ENCODE results near the gene DNAH6. TPM values are rescaled to one million over a fixed set of nuclear protein-coding genes. Genes with fewer than 3 reads are reported as not detected.
A peak's percentile ranks its signal among the peaks of the same experiment; 100 is the strongest.

The DNAH6 gene
- total and polyA plus RNA-seq, 2 of the 13 experiments (the other 11 are each of a cell fraction or from before 2014, with no cell fraction given) = 0.01 TPM; not detected in 1

DNA sequence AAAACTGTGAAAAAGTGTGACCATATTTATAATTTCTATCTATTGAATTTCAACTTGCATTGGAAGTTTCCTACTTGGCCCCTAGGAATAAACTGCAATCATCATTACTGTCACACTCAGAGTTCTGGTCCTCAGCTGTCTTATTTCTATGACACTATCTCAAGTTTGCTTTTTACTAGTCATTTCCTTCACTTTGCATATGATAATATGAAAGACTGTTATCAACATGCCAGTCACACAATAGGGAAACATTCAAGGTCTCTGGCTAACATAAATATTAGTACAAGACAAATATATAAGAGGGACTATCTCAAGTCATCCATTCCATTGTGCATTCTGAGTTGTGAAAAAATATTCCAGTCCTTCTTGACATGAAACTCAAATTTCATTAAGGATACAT, 28.7 kb downstream of the DNAH6 start:
- in situ Hi-C loops (cut with HindIII; ENCODE audit: extremely low pct_ligation_motif_present, low pct_unique_long_range_greater_than_20kb) (no loop called here), intact Hi-C loops (cut with micrococcal nuclease; ENCODE audit: unreplicated experiment) (no loop called here)
- Histone ChIP-seq H3K9ac (ENCODE audit: insufficient read depth, low read depth, low read length) (no peak overlapping the region), H2AFZ (ENCODE audit: low read length) (no peak overlapping the region), H3K9me3 (ENCODE audit: low read length) (no peaks in the 10 kb centered on the region), H3K79me2 (ENCODE audit: insufficient read depth, low read length) (no peaks in the 10 kb centered on the region), H3K4me3 (replicated peaks in 1 of 3; ENCODE audit: insufficient read depth in 1 of 3, low read depth in 2 of 3, low read length in 3 of 3) (no peak overlapping the region), H3K27ac (ENCODE audit: extremely low read length, insufficient read depth, low read length) (no peak overlapping the region), H3K4me2 (ENCODE audit: low read depth, low read length) (no peak overlapping the region), H3K27me3 (ENCODE audit: control insufficient read depth in 1 of 2, insufficient read depth in 2 of 2, low read length in 2 of 2) (no peaks in the 10 kb centered on the region), H3K36me3 (replicated peaks in 1 of 2; ENCODE audit: control insufficient read depth in 1 of 2, insufficient read depth in 2 of 2, low read length in 2 of 2) (no peaks in the 10 kb centered on the region), H3K4me1 (ENCODE audit: insufficient read depth, low read length) (no peaks in the 10 kb centered on the region), H4K20me1 (ENCODE audit: insufficient read depth, low read length) (no peaks in the 10 kb centered on the region)
- POLR2A ChIA-PET = no interaction called here
- no peak for TF ChIP-seq BCL6 (CRISPR knock-in tag; IDR thresholded peaks at IDR 0.05)
- CTCF ChIA-PET (ENCODE audit: low intra/inter-chr PET ratio, low total read pairs) = no interaction called here
- ATAC-seq (no peak), DNase-seq (ENCODE audit: low spot score) (no peak), FAIRE-seq (no peak)
- no TSS peak for BruUV-seq (replicated peaks)

DNA sequence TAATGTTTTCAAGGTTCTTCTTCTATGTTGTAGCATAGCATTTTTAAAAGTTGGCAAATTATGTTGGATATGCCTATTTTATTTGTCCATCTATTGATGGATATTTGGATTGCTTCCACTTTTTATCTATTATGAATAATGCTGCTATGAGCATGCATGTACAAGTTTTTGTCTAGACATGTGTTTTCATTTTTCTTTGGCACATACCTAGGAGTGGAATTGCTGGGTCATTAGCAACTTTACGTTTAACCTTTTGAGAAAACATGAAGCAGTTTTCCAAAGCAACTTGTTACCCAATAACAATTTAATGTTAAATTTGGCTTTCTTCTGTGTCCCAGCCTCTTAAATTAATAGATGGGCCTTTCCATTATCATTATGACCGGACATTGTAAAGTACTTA, 30.3 kb downstream of the DNAH6 start:
- BruUV-seq (replicated peaks) = no TSS peak
- 13% methylated on average over 2 of the region's 2 CpGs for WGBS (ENCODE audit: low lambda C conversion rate)
- H3K79me2 ChIP-seq (ENCODE audit: insufficient read depth, low read length) = no peaks in the 10 kb centered on the region
- FAIRE-seq = no peak
- no peak overlapping the region for H3K4me2 ChIP-seq (ENCODE audit: low read depth, low read length)
- no peak for ATAC-seq
- H3K27me3 ChIP-seq (ENCODE audit: control insufficient read depth in 1 of 2, insufficient read depth in 2 of 2, low read length in 2 of 2) = no peaks in the 10 kb centered on the region
- in situ Hi-C loops (cut with HindIII; ENCODE audit: extremely low pct_ligation_motif_present, low pct_unique_long_range_greater_than_20kb) (no loop called here), intact Hi-C loops (cut with micrococcal nuclease; ENCODE audit: unreplicated experiment) (no loop called here)
- no peaks in the 10 kb centered on the region for H3K9me3 ChIP-seq (ENCODE audit: low read length)
- no peaks in the 10 kb centered on the region for H3K4me1 ChIP-seq (ENCODE audit: insufficient read depth, low read length)
- DNase-seq (ENCODE audit: low spot score) = no peak
- no peak for TF ChIP-seq ZNF12 (CRISPR knock-in tag; IDR thresholded peaks at IDR 0.05)
- no peaks in the 10 kb centered on the region for H3K36me3 ChIP-seq (replicated peaks in 1 of 2; ENCODE audit: control insufficient read depth in 1 of 2, insufficient read depth in 2 of 2, low read length in 2 of 2)
- H2AFZ ChIP-seq (ENCODE audit: low read length) = no peak overlapping the region
- no peak overlapping the region for H3K4me3 ChIP-seq (replicated peaks in 1 of 3; ENCODE audit: insufficient read depth in 1 of 3, low read depth in 2 of 3, low read length in 3 of 3)
- H3K9ac ChIP-seq (ENCODE audit: insufficient read depth, low read depth, low read length) = no peak overlapping the region
- CTCF ChIA-PET (ENCODE audit: low intra/inter-chr PET ratio, low total read pairs) = no interaction called here
- no peaks in the 10 kb centered on the region for H4K20me1 ChIP-seq (ENCODE audit: insufficient read depth, low read length)
- POLR2A ChIA-PET = no interaction called here
- no peak overlapping the region for H3K27ac ChIP-seq (ENCODE audit: extremely low read length, insufficient read depth, low read length)

DNA sequence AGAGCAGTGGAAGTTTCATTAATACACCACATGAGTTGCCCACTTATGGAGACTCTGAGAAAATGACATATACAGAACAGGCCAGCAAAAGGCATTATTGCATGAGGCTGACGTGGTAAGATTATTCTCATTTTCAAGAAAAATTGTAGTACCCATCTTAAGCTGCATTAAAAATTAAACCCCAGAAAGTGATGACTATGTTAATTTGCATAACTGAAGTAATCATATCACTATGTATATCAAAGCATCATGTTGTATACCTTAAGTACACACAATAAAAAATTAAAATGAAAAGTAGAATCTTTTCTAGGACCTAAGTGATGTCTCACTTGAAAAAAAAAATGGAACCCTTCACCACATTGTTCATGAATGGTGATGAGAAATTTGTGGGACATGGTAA, 32.0 kb downstream of the DNAH6 start:
- POLR2A ChIA-PET = no interaction called here
- no peaks in the 10 kb centered on the region for H3K79me2 ChIP-seq (ENCODE audit: insufficient read depth, low read length)
- in situ Hi-C loops (cut with HindIII; ENCODE audit: extremely low pct_ligation_motif_present, low pct_unique_long_range_greater_than_20kb) (no loop called here), intact Hi-C loops (cut with micrococcal nuclease; ENCODE audit: unreplicated experiment) (no loop called here)
- no peak overlapping the region for H3K4me3 ChIP-seq (replicated peaks in 1 of 3; ENCODE audit: insufficient read depth in 1 of 3, low read depth in 2 of 3, low read length in 3 of 3)
- FAIRE-seq (no peak), DNase-seq (ENCODE audit: low spot score) (no peak), ATAC-seq (no peak)
- 4% methylated on average over 1 of the region's 1 CpG for WGBS (ENCODE audit: low lambda C conversion rate)
- H3K4me1 ChIP-seq (ENCODE audit: insufficient read depth, low read length) = no peaks in the 10 kb centered on the region
- no peak overlapping the region for H2AFZ ChIP-seq (ENCODE audit: low read length)
- TF ChIP-seq MAFF (IDR thresholded peaks at IDR 0.05; ENCODE audit: low read depth, low read length) (peak; percentile 70), MAFK (conservative IDR thresholded peaks at IDR 0.05 in 1 of 2, IDR thresholded peaks at IDR 0.05 in 1 of 2; ENCODE audit: low read length in 2 of 2) (peak; percentile 60 to 76; a peak in 3 of 4 replicates), STAT5B (CRISPR knock-in tag; IDR thresholded peaks at IDR 0.05) (no peak), ZMYM3 (CRISPR knock-in tag; IDR thresholded peaks at IDR 0.05) (no peak), ZZZ3 (CRISPR knock-in tag; IDR thresholded peaks at IDR 0.05; ENCODE audit: borderline replicate concordance) (no peak)
- H4K20me1 ChIP-seq (ENCODE audit: insufficient read depth, low read length) = no peaks in the 10 kb centered on the region
- no TSS peak for BruUV-seq (replicated peaks)
- H3K9ac ChIP-seq (ENCODE audit: insufficient read depth, low read depth, low read length) = no peak overlapping the region
- no peaks in the 10 kb centered on the region for H3K36me3 ChIP-seq (replicated peaks in 1 of 2; ENCODE audit: control insufficient read depth in 1 of 2, insufficient read depth in 2 of 2, low read length in 2 of 2)
- no peak overlapping the region for H3K27ac ChIP-seq (ENCODE audit: extremely low read length, insufficient read depth, low read length)
- no peak overlapping the region for H3K4me2 ChIP-seq (ENCODE audit: low read depth, low read length)
- H3K27me3 ChIP-seq (ENCODE audit: control insufficient read depth in 1 of 2, insufficient read depth in 2 of 2, low read length in 2 of 2) = no peaks in the 10 kb centered on the region
- CTCF ChIA-PET (ENCODE audit: low intra/inter-chr PET ratio, low total read pairs) = no interaction called here
- H3K9me3 ChIP-seq (ENCODE audit: low read length) = no peaks in the 10 kb centered on the region
